ENCODE measurements around the gene PON1.

DNA sequence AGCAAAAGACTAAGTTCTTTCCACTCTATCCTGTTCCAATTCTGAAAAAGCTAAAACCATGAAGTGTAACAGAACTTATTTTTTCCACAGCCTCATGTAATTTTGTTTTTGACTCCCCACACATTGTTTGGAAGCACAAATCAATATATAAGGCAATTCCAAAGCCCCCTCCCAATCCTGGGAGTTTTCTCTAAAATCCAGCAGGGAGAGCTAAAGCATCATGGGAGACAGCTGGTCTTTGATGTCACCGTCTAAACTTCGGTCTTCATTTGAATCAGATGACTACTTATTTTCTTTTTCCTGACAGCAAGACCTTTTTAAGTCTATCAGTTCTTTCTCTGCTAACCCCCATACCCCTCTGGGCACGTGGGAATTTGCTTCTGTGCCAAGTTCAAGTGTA lies 33.3 kb upstream of the PON1 start:
- TF ChIP-seq EZH2 (IDR thresholded peaks at IDR 0.05) (no peak), POLR2AphosphoS5 (IDR thresholded peaks at IDR 0.05; ENCODE audit: borderline replicate concordance, low read depth, low read length) (no peak)

All from SK-N-MC (cell line).